Measurements from ENCODE around the gene PELI2.

DNA sequence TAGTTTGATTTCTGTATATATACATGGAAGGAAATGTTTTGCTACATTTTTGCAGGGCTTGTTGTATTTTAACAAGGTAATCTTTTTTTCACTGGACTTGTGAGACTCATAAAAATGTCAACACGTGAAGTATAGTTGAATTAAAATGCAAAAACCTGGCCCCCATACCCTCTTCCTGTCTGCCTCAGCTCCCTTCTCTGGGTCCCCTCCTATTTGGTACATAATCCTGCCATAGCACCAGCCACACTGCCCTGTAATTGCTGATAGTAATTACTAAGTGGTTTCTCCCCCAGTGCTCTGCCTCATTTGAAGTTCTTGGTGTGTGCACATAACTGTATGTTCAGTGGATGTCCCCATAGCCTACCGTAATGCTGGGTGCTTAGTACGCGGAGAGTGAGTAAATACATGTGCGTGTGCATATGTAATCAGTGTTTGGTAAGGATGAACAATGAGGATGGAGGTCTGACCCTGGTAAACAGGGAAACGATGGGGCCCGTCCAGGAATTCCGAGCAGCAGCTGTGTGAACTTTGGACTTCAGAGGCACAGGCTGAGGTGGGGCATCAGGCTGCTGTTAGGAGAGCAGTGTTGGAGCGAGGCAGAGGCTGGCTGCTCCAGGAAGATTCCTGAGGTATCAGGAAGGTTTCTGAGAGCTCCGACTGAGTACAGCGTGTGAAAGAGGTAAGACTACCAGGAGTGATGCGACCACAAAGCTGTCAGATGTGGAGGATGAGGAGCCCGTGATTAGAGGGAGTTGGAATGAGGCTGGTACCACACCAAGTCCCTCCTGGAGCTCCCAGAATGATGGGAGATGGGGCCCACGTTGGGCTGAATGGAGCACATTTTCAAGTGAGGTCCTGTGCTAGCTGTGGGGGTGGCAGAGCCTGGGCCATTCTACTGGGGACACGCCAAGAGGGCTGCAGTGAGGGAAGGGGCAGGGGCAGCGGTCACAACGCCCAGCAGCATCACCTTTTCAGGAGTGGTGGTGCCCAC is 106.8 kb downstream of the PELI2 start:
- TF ChIP-seq, protein P1, sequence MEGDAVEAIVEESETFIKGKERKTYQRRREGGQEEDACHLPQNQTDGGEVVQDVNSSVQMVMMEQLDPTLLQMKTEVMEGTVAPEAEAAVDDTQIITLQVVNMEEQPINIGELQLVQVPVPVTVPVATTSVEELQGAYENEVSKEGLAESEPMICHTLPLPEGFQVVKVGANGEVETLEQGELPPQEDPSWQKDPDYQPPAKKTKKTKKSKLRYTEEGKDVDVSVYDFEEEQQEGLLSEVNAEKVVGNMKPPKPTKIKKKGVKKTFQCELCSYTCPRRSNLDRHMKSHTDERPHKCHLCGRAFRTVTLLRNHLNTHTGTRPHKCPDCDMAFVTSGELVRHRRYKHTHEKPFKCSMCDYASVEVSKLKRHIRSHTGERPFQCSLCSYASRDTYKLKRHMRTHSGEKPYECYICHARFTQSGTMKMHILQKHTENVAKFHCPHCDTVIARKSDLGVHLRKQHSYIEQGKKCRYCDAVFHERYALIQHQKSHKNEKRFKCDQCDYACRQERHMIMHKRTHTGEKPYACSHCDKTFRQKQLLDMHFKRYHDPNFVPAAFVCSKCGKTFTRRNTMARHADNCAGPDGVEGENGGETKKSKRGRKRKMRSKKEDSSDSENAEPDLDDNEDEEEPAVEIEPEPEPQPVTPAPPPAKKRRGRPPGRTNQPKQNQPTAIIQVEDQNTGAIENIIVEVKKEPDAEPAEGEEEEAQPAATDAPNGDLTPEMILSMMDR (IDR thresholded peaks at IDR 0.05 in 2 of 3, conservative IDR thresholded peaks at IDR 0.05 in 1 of 3; ENCODE audit: borderline replicate concordance in 1 of 3, insufficient read depth in 1 of 3, low read depth in 2 of 3, low read length in 2 of 3) = no peak
- TF ChIP-seq CEBPB (IDR thresholded peaks at IDR 0.05; ENCODE audit: low read depth) (no peak), ELF1 (IDR thresholded peaks at IDR 0.05; ENCODE audit: borderline replicate concordance, low read depth) (no peak), SP1 (IDR thresholded peaks at IDR 0.05; ENCODE audit: low read depth) (no peak), JUND (IDR thresholded peaks at IDR 0.05) (no peak)
